ENCODE measurements around the gene COL5A3. TPM values are rescaled to one million over a fixed set of nuclear protein-coding genes. Genes with fewer than 3 reads are reported as not detected.
"Not testable (repeated sequence)": the region's sequence is repeated elsewhere in the genome, so short reads cannot be mapped to it uniquely, and the experiment has no call there.

COL5A3 gene
- total RNA-seq, 2 donors from 2014 or later: not detected

- peak overlapping the region; percentile 33 for H3K4me3 Mint-ChIP-seq
- DNase-seq (ENCODE audit: low spot score): no peak
Observed at GRCh38 chr19:9935506-9936325, 74.6 kb downstream of the COL5A3 start.

DNA sequence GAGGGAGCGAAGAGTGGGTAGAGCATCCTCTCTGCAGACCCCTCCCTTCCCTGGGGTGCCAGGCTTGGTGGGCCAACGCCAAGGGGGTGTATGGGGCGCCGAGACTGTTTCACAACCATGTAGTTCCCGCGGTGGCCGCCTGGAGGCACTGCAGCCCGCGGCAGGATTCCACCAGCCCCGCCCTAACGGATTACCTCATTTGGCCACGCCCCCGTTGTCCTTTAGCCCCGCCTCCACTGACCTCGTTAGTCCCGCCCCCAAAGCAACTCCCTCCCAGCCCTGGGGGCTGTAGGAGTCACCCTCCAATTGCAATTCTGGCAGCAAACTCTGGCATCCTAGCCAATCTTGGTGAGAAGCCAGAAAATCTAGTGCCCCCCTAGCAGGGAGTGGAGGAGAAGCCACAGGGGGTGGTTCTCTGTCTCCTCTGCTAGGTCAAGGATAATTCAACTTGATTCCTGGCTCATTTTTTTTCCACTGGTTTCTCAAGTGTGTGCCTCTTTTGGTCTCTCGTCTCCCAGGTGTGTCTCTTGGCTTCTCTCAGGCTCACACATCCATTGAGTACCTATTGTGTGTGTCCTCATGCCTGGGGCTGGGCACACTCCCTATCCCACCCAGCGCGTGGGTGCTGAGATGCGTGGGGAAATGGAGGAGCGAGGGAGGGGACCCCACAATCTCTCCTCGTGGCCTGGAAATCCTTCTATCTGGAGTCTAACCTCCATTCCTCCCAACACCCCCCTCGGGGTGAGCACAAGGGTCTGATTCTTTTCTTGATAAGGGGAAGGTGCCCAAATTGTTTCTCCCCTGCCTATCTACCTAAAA is 76.0 kb downstream of the COL5A3 start:
- H3K27ac Mint-ChIP-seq: no peak overlapping the region
- H3K4me1 Mint-ChIP-seq (ENCODE audit: low read depth in 2 of 2): peaks cover 15 to 22% of the 10 kb centered on the region in 2 donors
- no peaks in the 10 kb centered on the region for H3K36me3 Mint-ChIP-seq
- ATAC-seq (peak; percentile 83 to 92), DNase-seq (ENCODE audit: low spot score) (peak; percentile 84)
- no peaks in the 10 kb centered on the region for H3K9me3 Mint-ChIP-seq
- H3K27me3 Mint-ChIP-seq: peaks cover 28 to 35% of the 10 kb centered on the region in 2 donors
- no peak overlapping the region for H3K4me3 Mint-ChIP-seq

More at GRCh38 chr19:9935506-9936325, 74.6 kb downstream of the COL5A3 start:
- Mint-ChIP-seq H3K9me3 (no peaks in the 10 kb centered on the region), H3K36me3 (no peaks in the 10 kb centered on the region), H3K27ac (no peak overlapping the region), H3K4me1 (ENCODE audit: low read depth in 2 of 2) (peaks cover 14 to 21% of the 10 kb centered on the region in 2 donors), H3K27me3 (peaks cover 29 to 37% of the 10 kb centered on the region in 2 donors)
- no peak for ATAC-seq

DNA sequence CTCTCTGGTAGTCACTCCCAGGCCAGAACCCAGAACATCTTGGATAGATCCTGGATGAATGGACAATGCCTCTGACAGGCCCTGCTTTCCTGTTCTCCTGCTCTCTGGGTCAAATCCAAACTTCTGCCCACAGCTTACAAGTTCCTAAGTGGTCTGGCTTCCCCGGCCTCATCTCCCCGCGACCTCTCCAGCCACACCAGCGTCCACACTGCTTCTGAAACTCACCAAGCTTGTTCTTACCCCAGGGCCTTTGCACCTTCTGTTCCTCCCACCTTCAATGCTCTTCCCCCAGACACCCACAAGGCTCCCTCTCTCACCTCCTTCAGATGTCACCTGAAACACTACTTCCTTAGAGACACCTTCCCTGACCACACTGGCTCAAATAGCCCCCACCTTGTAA is 77.5 kb downstream of the COL5A3 start:
- ATAC-seq (no peak), DNase-seq (ENCODE audit: low spot score) (no peak)
- no peak overlapping the region for H3K27ac Mint-ChIP-seq
- H3K36me3 Mint-ChIP-seq: no peaks in the 10 kb centered on the region
- peaks cover 15 to 22% of the 10 kb centered on the region in 2 donors for H3K4me1 Mint-ChIP-seq (ENCODE audit: low read depth in 2 of 2)
- no peak overlapping the region for H3K4me3 Mint-ChIP-seq
- no peaks in the 10 kb centered on the region for H3K9me3 Mint-ChIP-seq
- H3K27me3 Mint-ChIP-seq: peaks cover 28 to 37% of the 10 kb centered on the region in 2 donors

DNA sequence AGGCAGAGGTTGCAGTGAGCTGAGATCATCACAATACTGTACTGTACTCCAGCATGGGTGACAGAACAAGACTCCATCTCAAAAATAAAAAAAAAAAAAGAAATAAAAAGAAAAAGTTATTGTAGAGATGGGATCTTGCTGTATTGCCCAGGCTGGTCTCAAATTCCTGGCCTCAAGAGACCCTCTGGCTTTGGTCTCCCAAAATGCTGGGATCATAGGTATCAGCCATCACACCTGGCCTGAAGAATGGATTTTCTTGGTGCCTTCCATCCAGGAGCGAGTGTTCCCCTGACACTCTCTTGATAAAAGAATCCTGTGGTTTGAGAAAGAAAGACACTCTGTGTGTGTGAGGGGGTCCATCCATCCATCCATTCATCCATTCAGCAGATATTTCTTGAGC is 78.7 kb downstream of the COL5A3 start:
- H3K27ac Mint-ChIP-seq: no peak overlapping the region
- no peaks in the 10 kb centered on the region for H3K9me3 Mint-ChIP-seq
- H3K4me1 Mint-ChIP-seq (ENCODE audit: low read depth in 2 of 2): peaks cover 15 to 17% of the 10 kb centered on the region in 2 donors
- no peak overlapping the region for H3K4me3 Mint-ChIP-seq
- H3K27me3 Mint-ChIP-seq: peaks cover 17 to 31% of the 10 kb centered on the region in 2 donors
- DNase-seq (ENCODE audit: low spot score) (no peak), ATAC-seq (no peak)
- H3K36me3 Mint-ChIP-seq: no peaks in the 10 kb centered on the region

DNA sequence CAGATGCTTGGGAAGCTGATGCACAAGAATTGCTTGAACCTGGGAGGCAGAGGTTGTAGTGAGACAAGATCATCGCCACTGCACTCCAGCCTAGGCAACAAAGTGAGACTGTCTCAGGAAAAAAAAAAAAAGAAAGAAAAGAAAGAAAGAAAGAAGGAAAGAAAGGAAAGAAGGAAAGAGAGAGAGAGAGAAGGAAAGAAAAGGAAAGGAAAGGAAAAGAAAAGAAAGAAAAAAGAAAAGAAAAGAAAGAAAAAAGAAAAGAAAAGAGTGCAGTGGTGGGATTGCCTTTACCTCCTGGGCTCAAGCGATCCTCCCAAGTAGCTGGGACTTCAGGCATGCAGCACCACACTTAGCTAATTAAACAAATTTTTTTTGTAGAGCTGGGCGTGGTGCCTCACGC is 86.9 kb downstream of the COL5A3 start:
- no peak overlapping the region for H3K27ac Mint-ChIP-seq
- H3K4me1 Mint-ChIP-seq (ENCODE audit: low read depth in 2 of 2): peaks cover 0 to 2% of the 10 kb centered on the region in 2 donors
- no peak for ATAC-seq
- H3K9me3 Mint-ChIP-seq: no peaks in the 10 kb centered on the region
- H3K27me3 Mint-ChIP-seq: peaks cover 10 to 12% of the 10 kb centered on the region in 2 donors
- no peak overlapping the region for H3K4me3 Mint-ChIP-seq
- DNase-seq (ENCODE audit: low spot score): no peak
- H3K36me3 Mint-ChIP-seq: no peaks in the 10 kb centered on the region

DNA sequence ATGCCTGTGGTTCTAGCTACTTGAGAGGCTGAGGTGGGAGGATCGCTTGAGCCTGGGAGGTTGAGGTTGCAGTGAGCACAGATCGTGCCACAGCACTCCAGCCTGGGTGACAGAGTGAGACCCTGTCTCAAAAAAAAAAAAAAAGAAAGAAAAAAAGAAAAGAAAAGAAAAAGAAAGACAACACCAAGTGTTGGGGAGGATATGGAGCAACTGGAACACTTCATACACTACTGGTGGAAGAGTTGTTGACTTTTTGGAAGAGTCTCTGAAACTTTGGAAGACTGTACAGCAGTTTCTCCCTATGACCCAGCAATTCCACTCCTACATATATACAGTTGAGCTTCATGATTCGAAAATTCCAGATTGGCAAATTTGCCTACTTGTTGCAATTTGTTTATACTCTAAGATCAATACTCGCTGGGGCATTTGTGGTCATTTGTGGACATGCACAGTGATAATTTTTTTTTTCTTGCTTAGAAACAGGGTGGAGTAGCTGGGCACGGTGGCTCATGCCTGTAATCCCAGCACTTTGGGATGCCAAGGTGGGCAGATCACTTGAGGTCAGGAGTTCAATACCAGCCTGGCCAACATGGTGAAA is 87.4 kb downstream of the COL5A3 start:
- DNase-seq (ENCODE audit: low spot score); H3K4me1 Mint-ChIP-seq (ENCODE audit: low read depth in 2 of 2); H3K36me3 Mint-ChIP-seq; H3K9me3 Mint-ChIP-seq; H3K27ac Mint-ChIP-seq; ATAC-seq; H3K4me3 Mint-ChIP-seq: not testable (repeated sequence)
- peaks cover 13% of the 10 kb centered on the region in 2 donors for H3K27me3 Mint-ChIP-seq

GRCh38 chr19:9917321-9917720 is 93.0 kb downstream of the COL5A3 start:
- no peak overlapping the region for H3K27ac Mint-ChIP-seq
- DNase-seq (ENCODE audit: low spot score) (no peak), ATAC-seq (peak in 1 of 2 donors; percentile 19)
- no peak overlapping the region for H3K4me3 Mint-ChIP-seq
- peaks cover 24 to 32% of the 10 kb centered on the region in 2 donors for H3K27me3 Mint-ChIP-seq
- H3K36me3 Mint-ChIP-seq: no peaks in the 10 kb centered on the region
- H3K9me3 Mint-ChIP-seq: no peaks in the 10 kb centered on the region
- H3K4me1 Mint-ChIP-seq (ENCODE audit: low read depth in 2 of 2): peaks cover 0 to 9% of the 10 kb centered on the region in 2 donors

DNA sequence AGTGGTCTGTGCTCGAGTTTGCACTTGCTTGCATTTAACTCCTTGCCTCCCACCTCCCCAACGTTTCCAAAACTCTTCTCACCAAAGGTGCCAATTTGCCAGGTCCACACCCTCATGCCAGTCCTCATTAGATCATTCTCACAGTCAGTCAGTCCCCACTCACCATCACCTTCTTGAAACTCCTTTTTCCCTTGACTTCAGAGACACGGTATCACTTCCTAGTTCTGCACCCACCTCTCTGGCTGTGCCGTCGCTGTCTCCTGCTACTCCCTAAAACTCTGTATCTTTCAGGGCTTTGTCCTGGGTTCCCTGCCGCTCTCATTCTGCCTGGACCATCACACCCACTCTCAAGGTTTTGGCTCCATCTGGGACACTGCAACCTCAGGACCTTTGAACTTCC is 93.6 kb downstream of the COL5A3 start:
- Mint-ChIP-seq H3K36me3 (no peaks in the 10 kb centered on the region), H3K27ac (no peak overlapping the region), H3K4me3 (no peak overlapping the region), H3K4me1 (ENCODE audit: low read depth in 2 of 2) (peaks cover 0 to 9% of the 10 kb centered on the region in 2 donors), H3K9me3 (no peaks in the 10 kb centered on the region), H3K27me3 (peaks cover 24 to 32% of the 10 kb centered on the region in 2 donors)
- DNase-seq (ENCODE audit: low spot score) (no peak), ATAC-seq (no peak)

DNA sequence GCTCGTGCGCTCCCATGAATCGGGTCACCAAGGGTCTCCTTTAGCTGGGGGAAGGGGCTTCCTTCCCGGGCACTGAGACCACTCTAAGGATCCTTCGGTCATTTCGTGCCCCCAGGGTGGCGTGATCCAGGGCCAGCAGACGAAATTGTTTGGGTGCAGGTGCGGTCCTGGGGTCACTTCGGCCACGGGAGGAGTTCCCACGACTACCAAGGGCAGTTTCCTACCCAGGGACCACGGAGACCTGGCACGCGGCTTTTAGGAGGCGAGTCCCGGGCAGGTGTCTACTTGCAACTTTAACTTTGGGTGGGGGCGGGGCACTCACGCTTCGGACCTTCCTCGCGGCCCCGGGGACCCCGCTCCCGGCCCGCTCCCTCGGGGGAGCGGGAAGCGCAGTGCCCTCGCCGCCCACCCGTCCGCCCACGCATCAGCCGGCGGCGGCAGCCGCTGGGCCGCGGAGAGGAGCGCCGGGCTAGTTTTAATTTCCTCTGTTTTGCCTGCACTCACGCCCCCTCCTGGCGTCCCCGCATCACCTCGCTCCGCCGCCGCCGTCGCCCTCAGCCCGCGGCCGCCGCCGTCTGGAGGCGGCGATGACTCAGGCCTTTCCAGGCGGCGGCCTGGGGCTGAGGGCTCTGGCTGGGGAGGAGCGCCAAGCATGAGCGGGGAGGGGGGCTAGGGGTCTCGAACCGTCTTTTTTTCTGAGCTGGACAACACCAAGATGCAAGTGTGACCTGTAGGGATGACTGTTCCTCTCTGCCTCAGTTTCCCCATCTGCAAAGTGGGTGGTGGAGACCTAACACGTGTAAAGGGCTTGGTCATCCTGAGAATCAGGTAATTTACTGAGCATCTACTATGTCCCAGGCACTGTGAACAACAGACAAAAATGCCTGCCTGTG is 95.7 kb downstream of the COL5A3 start:
- Mint-ChIP-seq H3K4me1 (ENCODE audit: low read depth in 2 of 2) (peaks cover 0 to 9% of the 10 kb centered on the region in 2 donors), H3K27ac (no peak overlapping the region), H3K9me3 (no peaks in the 10 kb centered on the region), H3K27me3 (peaks cover 27 to 31% of the 10 kb centered on the region in 2 donors), H3K4me3 (peak overlapping the region; percentile 26), H3K36me3 (no peaks in the 10 kb centered on the region)
- DNase-seq (ENCODE audit: low spot score): peak; percentile 88
- ATAC-seq: peak; percentile 92 to 93

GRCh38 chr19:9914001-9914314 is 96.3 kb downstream of the COL5A3 start:
- Mint-ChIP-seq H3K4me3 (peak overlapping the region; percentile 26), H3K27me3 (peaks cover 32 to 33% of the 10 kb centered on the region in 2 donors), H3K27ac (no peak overlapping the region), H3K36me3 (no peaks in the 10 kb centered on the region), H3K9me3 (no peaks in the 10 kb centered on the region), H3K4me1 (ENCODE audit: low read depth in 2 of 2) (peaks cover 0 to 9% of the 10 kb centered on the region in 2 donors)
- ATAC-seq: peak in 1 of 2 donors; percentile 3
- DNase-seq (ENCODE audit: low spot score): no peak

GRCh38 chr19:9913237-9914000 is 96.9 kb downstream of the COL5A3 start:
- H3K9me3 Mint-ChIP-seq: no peaks in the 10 kb centered on the region
- no peak for DNase-seq (ENCODE audit: low spot score)
- peaks cover 28% of the 10 kb centered on the region in 2 donors for H3K27me3 Mint-ChIP-seq
- H3K4me1 Mint-ChIP-seq (ENCODE audit: low read depth in 2 of 2): peaks cover 0 to 9% of the 10 kb centered on the region in 2 donors
- no peak overlapping the region for H3K4me3 Mint-ChIP-seq
- H3K27ac Mint-ChIP-seq: no peak overlapping the region
- no peaks in the 10 kb centered on the region for H3K36me3 Mint-ChIP-seq
- ATAC-seq: peak in 1 of 2 donors; percentile 8

DNA sequence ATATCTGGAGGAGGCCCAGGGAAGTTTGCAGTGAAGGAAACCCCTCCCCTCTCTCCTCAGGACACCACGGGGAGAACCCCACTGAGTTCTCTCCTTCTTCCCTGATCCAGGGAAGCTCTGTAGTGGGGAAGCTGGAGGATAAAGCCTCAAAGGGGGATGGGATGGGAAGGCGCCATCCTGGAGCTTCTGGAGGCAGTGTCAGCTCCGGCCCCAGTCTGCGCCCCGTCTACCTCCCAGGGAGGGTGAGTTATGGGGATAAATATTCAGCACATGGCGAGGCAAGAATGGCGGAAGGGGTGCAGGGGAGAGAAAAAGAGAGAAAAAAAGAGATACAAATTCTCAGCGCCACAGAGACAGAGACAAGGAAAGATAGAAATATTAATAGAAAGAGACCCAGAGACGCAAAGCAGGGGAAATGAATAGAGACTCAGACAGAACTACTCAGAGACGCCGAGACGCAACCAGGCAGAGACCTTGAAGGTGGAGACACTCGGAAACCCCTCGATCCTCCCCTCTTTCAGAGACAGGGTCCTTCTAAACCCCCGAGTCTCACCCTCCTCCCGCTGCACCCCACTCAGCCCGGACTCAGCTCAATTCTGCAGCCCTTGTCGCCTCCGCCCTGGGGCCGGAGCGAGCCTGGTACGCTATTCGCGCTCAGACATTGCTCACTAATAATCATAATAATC is 97.6 kb downstream of the COL5A3 start:
- ATAC-seq (no peak), DNase-seq (ENCODE audit: low spot score) (no peak)
- Mint-ChIP-seq H3K27me3 (peaks cover 23 to 26% of the 10 kb centered on the region in 2 donors), H3K36me3 (no peaks in the 10 kb centered on the region), H3K9me3 (no peaks in the 10 kb centered on the region), H3K4me3 (peak overlapping the region; percentile 60), H3K4me1 (ENCODE audit: low read depth in 2 of 2) (peaks cover 0 to 8% of the 10 kb centered on the region in 2 donors), H3K27ac (peak overlapping the region in 1 of 2 donors; percentile 16)

Measured in natural killer cell treated with Interleukin-12 subunit alpha and Interleukin-12 subunit beta and Interleukin-15 and Interleukin-18, amount 100 ng/mL, for 72 hours (primary cell).